Upper lobe of left lung (tissue), 6 donors: ENCODE results near the gene SNW1. TPM values are rescaled to one million over a fixed set of nuclear protein-coding genes. Genes with fewer than 3 reads are reported as not detected.

Experiments
- ATAC-seq, 2 donors: fragments of 200-7000 bp; cut with Tn5 transposase; one replicate each; pipeline ENCODE4 v1.9.1; 2022; ENCODE audit warnings: mild to moderate bottlenecking in 2 of 2, moderate library complexity in 2 of 2; ENCODE audit not compliant: low FRiP score in 2 of 2
- DNase-seq, 2 donors: peaks; one replicate each; pipeline ENCODE4 v3.0.0-alpha.2; 2019 to 2020
- H3K27ac ChIP-seq, 4 donors: fragments of 200-600 bp; sonication (generic); one replicate each; pipeline ENCODE4 v1.5.1; 2016 to 2019
- H3K27me3 ChIP-seq, 4 donors: fragments of 200-600 bp; sonication (generic); one replicate each; pipeline ENCODE4 v1.5.1; 2017 to 2019
- H3K36me3 ChIP-seq, 4 donors: fragments of 200-600 bp; sonication (generic); one replicate each; pipeline ENCODE4 v1.5.1; 2016 to 2019
- H3K4me1 ChIP-seq, 4 donors: fragments of 200-600 bp; sonication (generic); one replicate each; pipeline ENCODE4 v1.5.1; 2018 to 2019
- H3K4me3 ChIP-seq, 4 donors: fragments of 200-600 bp; sonication (generic); one replicate each; pipeline ENCODE4 v1.5.1; 2017 to 2019; ENCODE audit warnings: mild to moderate bottlenecking in 2 of 4, moderate library complexity in 1 of 4
- H3K9me3 ChIP-seq, 4 donors: fragments of 200-600 bp; sonication (generic); one replicate each; pipeline ENCODE4 v1.5.1; 2018 to 2019
- EP300 ChIP-seq, 4 donors: sonication (generic); formaldehyde crosslinking; IDR thresholded peaks; one replicate each; pipeline ENCODE4 v1.5.1; 2017; ENCODE audit warnings: antibody characterized with exemption in 4 of 4, control low read depth in 2 of 4
- POLR2A ChIP-seq, 4 donors: fragments of 450-650 bp; IDR thresholded peaks; one replicate each; pipeline ENCODE4 v1.5.1; 2016 to 2017; ENCODE audit warnings: antibody characterized with exemption in 4 of 4, mild to moderate bottlenecking in 2 of 4
- POLR2AphosphoS5 ChIP-seq, 2 donors: sonication (generic); formaldehyde crosslinking; IDR thresholded peaks; one replicate each; pipeline ENCODE4 v1.5.1; 2017; ENCODE audit warnings: antibody characterized with exemption in 2 of 2
- WGBS, 2 donors: methylation state at CpG; one replicate each; pipeline ENCODE4 v1.1.5; 2017 to 2018; 5-methylcytosine and 5-hydroxymethylcytosine counted together
- total RNA-seq, 6 donors: library from RNA; depleted of rRNA in 4 of 6; stranded (reverse); fragments of >200 nt in 4 of 6; gene quantifications; one replicate each; pipeline versions ENCODE4 v1.1.0 to v1.2.1, GENCODE V29; 2016 to 2021
- TF ChIP-seq, protein P1 (sequence below), 6 experiments: fragments of 450-650 bp in 4 of 6; fragments of 200-600 bp in 2 of 6; sonication (generic) in 2 of 6; IDR thresholded peaks; one replicate each; pipeline ENCODE4 v1.5.1; 2016 to 2019; ENCODE audit warnings: antibody characterized with exemption in 6 of 6
- donor health status: DM: no; HTN: no; CAD: no; lungs with moderate emphysema.
- donor health status: DM: no; HTN: yes; CAD: no; lungs with severe emphysema.

Gene SNW1
- total RNA-seq, 6 donors from 2014 or later, result 40.6 to 62.6 (median 58.9) TPM

DNA sequence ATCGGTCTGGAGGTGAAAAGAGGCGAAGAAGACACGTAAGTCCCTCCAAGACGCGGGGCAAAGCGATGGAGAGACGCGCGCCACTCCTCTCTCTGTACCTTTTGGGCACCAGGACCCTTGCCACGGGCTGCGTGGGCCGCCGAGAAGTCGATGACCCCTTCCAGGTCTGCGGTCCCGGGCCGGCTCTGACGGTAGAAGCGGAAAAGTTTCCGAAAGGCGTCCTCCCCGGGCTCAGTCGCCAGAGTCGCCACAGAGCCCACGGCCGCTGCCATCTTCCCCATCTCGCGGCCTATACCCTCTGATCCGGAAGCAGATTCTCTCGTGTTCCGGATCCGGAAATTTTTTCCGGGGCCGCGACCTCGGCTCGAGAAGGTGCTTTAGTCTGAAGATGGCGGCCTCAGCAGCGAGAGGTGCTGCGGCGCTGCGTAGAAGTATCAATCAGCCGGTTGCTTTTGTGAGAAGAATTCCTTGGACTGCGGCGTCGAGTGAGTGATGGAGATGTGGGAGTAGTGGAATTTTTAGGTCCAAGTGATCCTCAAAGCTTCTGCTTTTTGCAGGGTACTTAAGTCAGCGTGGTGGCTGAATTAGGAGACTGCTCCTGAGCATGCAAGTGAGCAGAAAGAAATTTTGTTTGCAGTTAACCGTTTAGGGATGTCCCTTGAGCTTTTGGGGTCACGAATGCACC, 53.1 kb downstream of the SNW1 start, which contains the start of the genes ALKBH1 and SLIRP:
TSS of gene ALKBH1 (minus strand) at position 300 of the 685 bp plus-strand sequence. CDS start at position 281, 19 bp downstream.
TSS of gene SLIRP (plus strand) at position 380 of the 685 bp plus-strand sequence. CDS start at position 389, 9 bp downstream.
- Histone ChIP-seq H3K36me3 (peaks cover 8 to 52% (median 28%) of the 10 kb centered on the region in 4 donors), H3K4me1 (peaks cover 23 to 38% (median 31%) of the 10 kb centered on the region in 4 donors), H3K9me3 (no peaks in the 10 kb centered on the region), H3K4me3 (peak within 1 kb of the TSS; percentile 75 to 92 (median 82)), H3K27ac (peak within 1 kb of the TSS; percentile 52 to 77 (median 71)), H3K27me3 (no peaks in the 10 kb centered on the region)
- 0 to 2% methylated on average over 36 to 40 of the region's 49 CpGs for whole genome bisulfite sequencing, 2 donors
- ATAC-seq, result peak; percentile 93 to 99
- DNase-seq, result peak; percentile 86 to 88
- peak; percentile 89 to 94 for TF ChIP-seq POLR2AphosphoS5 (IDR thresholded peaks at IDR 0.05)
- peak in 1 of 4 donors; percentile 22 for TF ChIP-seq EP300 (IDR thresholded peaks at IDR 0.05)
- TF ChIP-seq, protein P1, sequence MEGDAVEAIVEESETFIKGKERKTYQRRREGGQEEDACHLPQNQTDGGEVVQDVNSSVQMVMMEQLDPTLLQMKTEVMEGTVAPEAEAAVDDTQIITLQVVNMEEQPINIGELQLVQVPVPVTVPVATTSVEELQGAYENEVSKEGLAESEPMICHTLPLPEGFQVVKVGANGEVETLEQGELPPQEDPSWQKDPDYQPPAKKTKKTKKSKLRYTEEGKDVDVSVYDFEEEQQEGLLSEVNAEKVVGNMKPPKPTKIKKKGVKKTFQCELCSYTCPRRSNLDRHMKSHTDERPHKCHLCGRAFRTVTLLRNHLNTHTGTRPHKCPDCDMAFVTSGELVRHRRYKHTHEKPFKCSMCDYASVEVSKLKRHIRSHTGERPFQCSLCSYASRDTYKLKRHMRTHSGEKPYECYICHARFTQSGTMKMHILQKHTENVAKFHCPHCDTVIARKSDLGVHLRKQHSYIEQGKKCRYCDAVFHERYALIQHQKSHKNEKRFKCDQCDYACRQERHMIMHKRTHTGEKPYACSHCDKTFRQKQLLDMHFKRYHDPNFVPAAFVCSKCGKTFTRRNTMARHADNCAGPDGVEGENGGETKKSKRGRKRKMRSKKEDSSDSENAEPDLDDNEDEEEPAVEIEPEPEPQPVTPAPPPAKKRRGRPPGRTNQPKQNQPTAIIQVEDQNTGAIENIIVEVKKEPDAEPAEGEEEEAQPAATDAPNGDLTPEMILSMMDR (IDR thresholded peaks at IDR 0.05), result peak in 1 of 6 experiments; percentile 10
- peak in 2 of 4 donors; percentile 59 to 75 for TF ChIP-seq POLR2A (IDR thresholded peaks at IDR 0.05)

DNA sequence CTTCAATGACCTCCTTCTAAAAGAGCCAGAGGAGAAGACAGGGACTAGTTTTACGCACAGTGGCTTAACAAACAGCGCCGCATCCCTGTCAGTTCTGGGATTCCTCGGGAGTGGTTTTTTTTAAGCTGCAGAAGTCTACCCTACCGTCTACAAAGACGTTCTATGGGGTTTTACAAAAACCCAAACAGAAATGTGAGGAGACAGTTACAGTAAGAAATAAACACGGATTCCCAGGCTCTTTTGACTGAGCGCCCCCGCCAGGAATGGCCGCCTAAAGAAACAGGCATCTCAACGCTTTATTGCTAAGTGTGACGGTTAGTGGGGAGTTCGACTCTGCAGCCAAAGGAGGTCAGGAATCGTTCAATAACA, 53.6 kb downstream of the SNW1 start:
- peak in 1 of 2 donors; percentile 45 for DNase-seq
- no peaks in the 10 kb centered on the region for H3K27me3 ChIP-seq
- peaks cover 23 to 38% (median 31%) of the 10 kb centered on the region in 4 donors for H3K4me1 ChIP-seq
- H3K4me3 ChIP-seq, result peak overlapping the region; percentile 75 to 92 (median 82)
- ATAC-seq, result peak; percentile 55 to 59
- H3K36me3 ChIP-seq, result peaks cover 7 to 52% (median 31%) of the 10 kb centered on the region in 4 donors
- no peaks in the 10 kb centered on the region for H3K9me3 ChIP-seq
- H3K27ac ChIP-seq, result peak overlapping the region; percentile 52 to 77 (median 71)
- TF ChIP-seq POLR2AphosphoS5 (IDR thresholded peaks at IDR 0.05), result no peak
- TF ChIP-seq, protein P1 (IDR thresholded peaks at IDR 0.05), result peak in 2 of 6 experiments; percentile 15
- no peak for TF ChIP-seq POLR2A (IDR thresholded peaks at IDR 0.05)
- no peak for TF ChIP-seq EP300 (IDR thresholded peaks at IDR 0.05)
- WGBS, 2 donors, result 1% methylated on average over 14 of the region's 14 CpGs

DNA sequence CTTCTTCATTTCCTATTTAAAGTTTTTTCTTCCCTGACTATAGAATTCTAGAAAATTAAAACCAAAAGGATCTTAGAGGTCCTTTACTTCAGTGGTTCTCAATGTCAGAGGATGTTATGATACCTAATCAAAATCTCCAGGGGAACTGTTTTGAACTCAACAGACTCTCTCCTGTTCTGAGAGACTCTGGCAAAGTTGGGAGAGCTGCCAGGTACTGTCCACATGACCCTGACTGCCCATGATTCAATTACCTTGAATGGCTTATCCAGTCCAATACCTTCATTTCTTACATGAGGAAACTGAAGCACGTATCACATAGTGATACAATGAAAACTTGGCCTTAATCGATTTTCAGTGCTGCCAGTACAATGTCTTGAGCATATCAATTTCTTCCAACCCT, 69.7 kb downstream of the SNW1 start:
- 93 to 97% methylated on average over 2 of the region's 2 CpGs for WGBS, 2 donors
- no peaks in the 10 kb centered on the region for H3K9me3 ChIP-seq
- H3K27ac ChIP-seq, result no peak overlapping the region
- DNase-seq (no peak), ATAC-seq (no peak)
- no peaks in the 10 kb centered on the region for H3K4me1 ChIP-seq
- no peak overlapping the region for H3K4me3 ChIP-seq
- TF ChIP-seq, protein P1 (IDR thresholded peaks at IDR 0.05), result no peak
- TF ChIP-seq POLR2AphosphoS5 (IDR thresholded peaks at IDR 0.05), result no peak
- TF ChIP-seq EP300 (IDR thresholded peaks at IDR 0.05), result no peak
- TF ChIP-seq POLR2A (IDR thresholded peaks at IDR 0.05), result no peak
- no peaks in the 10 kb centered on the region for H3K27me3 ChIP-seq
- H3K36me3 ChIP-seq, result peaks cover 5 to 88% (median 36%) of the 10 kb centered on the region in 4 donors

DNA sequence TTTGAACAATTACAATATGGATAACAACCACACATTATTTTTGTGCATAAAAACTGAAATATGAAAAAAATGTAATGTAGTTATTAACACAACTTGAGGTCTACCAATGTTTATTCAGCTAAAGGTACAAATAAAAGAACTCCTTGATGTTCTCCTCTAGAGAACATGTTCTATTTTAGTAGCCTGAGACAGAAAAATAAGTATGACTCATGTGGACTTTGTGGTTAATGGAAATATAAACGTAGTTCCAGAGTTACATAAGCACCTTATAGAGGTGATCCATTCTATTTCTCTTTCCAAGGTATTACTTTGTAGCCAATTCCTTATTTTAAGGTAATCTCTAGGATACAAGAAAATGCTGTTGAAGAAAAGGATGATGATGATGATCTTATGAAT, 78.8 kb downstream of the SNW1 start:
- Histone ChIP-seq H3K9me3 (no peaks in the 10 kb centered on the region), H3K36me3 (peaks cover 0 to 38% (median 11%) of the 10 kb centered on the region in 4 donors), H3K27ac (peak overlapping the region in 3 of 4 donors; percentile 18 to 44 (median 21)), H3K27me3 (no peaks in the 10 kb centered on the region), H3K4me1 (peaks cover 0 to 15% (median 7%) of the 10 kb centered on the region in 4 donors), H3K4me3 (no peak overlapping the region)
- WGBS, 2 donors, result 13 to 25% methylated on average over 1 of the region's 1 CpG
- ATAC-seq, result no peak
- DNase-seq, result no peak
- peak in 1 of 4 donors; percentile 31 for TF ChIP-seq EP300 (IDR thresholded peaks at IDR 0.05)
- TF ChIP-seq, protein P1 (IDR thresholded peaks at IDR 0.05), result no peak
